ENCODE results near the gene AP1B1.

The AP1B1 gene

DNA sequence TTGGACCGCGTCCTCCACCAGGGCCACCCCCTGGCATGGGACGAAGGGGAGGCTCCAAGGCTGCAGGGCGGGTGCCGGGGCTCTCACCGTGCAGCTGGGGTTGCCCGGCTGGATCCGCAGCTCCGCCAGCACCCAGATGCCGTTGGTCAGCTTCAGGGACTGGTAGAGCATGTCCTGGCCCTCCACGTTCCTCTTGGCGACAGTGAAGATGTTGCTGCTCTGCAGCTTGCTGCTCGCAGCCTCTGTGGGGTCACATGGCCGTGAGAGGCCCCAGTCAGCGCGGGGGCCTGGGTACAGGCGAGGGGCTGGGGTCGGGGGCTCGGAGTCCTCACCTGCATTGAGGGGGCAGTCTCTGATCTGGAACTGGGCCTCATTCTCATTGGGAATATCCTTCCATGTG, 58.1 kb downstream of the AP1B1 start:
- no peak for DNase-seq

DNA sequence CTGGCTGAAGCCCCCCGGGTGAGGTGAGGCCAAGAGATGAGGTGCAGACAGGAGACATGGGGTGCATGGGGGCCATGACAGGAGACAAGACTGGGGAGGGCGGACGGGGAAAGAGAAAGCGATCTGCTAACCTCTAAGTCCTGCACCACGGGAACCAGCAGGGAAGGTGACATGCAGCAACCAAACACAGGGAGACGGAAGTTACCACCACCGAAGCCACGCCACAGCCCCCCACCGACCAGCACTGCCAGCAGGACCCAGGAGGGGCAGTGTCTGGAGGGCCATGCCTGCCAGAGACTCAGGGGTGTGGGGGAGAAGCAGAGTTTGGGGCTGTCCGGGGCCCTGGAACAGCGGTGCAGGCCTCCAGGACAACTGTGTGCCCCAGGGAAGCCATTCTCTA, 58.8 kb downstream of the AP1B1 start:
- DNase-seq, result no peak

DNA sequence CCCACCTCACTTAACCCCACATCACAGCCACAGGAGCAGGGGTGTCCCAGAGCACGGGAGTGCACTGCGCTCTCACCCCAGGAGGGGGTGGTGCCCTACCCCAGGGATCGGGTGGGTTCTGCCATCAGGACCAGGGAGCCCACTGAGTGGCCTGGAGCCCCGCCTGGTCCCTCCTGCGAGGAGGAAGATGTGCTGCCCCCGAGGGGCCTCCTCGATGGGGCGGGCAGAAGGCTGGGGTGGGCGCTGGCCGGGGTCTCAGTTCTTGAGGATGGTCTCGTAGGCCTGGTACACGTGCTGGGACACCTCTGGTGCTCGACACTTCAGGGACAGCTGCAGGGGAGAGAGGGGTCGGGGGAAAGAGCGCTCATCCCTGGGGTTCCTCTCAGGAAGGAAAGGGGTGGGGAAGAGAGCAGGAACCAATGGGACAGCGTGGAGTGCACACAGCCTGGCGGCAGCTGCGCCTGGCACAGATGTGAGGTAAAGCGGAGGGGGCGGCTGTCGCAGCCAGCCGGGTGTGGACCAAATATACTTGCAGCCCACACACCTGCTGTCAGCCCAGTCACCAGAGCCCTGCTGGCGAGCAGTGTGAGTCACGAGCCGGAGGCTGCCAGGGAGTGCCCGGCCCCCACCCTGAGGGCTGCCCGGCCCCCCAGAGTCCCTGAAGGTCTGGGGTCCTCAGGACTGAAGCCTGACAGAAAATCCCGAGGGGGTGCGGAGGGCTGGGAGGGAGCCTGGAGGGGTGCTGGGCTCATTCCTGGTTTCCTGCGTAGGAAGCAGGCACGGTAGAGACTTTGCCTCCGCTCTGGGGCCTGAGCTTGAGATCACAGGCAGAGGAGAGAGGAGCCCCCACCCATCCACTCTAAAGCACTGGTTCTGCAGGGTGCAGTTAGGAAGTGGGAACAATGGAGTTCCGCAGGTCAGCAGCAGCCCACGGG, 59.5 kb downstream of the AP1B1 start:
- no peak for DNase-seq

DNA sequence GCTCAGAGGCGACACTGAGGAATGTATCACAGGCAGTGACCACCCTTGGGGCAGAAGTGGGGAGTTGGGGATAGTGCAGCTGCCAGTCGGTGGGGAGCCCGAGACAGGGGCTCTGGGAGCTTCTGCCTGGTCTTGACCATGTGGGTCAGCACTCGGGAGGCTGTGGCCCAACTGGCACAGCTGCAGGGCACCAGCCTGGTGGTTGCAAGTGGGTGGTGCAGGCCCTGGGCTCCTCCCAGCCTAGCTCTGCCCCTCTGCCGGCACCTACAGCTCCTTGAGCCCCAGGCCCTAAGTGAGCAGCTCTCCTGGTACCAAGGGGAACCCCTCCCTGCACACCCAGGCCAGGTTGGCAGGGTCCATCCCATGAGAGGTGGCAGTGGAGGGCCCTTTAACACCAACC, 60.3 kb downstream of the AP1B1 start:
- DNase-seq, result no peak

DNA sequence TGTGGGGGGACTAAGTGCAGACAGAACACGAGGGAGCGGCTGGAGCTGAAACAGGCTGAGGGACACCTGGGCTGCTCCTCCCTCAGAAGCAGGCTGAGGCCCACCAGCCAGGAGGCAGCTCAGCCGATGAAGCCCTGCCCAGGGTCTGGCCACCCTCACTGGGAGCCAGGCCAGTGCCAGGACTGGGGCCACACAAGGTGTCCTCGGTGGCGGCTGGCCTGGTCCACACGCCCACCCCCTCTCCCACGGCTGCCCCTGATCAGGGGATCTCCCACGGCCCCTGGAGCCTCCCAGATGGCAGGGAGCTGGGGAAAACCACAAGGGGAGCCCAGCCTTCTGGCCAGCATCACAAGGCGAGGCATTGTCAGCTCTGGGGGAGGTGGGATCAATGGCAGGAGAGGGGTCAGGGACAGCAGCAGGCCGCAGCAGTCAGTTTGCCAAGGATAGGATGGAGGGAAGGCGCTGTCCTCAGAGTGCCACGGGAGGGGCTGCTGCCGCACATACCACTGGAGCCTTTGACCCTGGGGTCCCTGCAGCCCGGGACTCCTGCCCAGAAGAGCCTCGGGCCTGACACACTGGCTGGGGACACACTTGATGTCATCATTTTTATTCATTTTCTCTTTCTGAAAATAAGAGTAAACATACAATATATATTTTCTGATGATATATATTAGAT, 61.1 kb downstream of the AP1B1 start:
- DNase-seq, result no peak

DNA sequence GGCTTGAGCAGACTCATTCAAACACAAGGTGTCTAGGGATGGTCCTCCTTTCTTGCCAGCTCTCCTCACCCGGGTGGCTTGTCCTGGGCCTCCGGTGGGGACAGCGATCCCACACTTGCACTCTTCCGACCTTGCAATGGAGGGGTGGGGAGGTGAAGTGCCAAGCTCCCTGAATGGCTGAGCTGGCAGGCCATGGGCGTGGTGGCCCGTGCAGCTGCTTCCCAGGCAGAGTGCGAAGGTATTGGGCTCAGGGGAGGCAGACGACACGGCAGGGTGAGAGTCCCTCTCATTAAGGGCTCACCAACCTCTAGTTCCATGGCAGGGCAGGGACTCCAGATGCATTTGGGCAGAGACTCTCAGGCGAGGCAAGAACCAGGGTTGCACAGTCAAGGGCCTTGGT, 61.9 kb downstream of the AP1B1 start:
- DNase-seq, result no peak

DNA sequence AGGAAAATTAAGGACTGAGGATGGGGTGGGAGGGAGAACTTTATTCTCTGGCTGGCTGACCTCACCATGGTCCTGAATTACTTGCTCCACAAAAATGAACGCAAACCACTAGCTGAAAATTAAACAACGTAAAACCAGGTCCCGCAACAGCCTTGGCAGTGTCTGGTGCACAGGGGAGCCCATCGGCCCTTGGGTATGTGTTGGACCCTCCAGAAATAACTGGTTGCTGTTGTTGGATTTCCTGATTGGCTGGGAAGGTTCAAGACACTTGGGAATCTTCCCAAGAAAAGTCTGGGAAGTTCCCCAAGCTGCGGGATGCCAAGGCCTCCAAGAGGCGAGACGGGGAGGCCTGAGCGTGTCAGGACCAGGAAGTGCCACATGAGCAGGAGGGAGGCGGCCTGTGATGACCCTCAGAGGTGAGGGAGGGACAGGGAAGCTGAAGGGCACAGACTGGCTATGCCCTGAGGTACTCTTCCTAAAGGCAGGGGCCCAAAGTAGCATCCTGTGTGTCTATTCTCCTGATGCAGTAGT, 62.5 kb downstream of the AP1B1 start:
- DNase-seq, result no peak

DNA sequence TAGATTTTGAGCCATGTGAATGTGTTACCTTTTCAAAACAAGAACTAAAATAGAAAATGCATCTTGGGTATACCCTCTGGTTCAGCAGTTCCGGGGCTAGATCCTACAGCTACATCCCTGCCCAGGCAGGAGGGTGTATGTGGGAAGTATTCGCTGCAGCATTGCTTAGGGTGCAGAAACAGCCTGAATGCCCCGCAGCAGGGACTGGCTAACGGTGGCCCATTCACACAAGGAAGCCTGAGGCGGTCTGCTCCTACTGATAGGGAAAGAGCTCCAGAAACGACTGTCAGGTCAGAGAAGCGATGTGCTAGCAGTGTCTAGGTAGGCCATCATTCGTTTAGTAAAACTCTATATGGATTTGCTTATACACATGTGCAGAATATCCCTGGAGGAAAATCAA, 63.0 kb downstream of the AP1B1 start:
- no peak for DNase-seq

DNA sequence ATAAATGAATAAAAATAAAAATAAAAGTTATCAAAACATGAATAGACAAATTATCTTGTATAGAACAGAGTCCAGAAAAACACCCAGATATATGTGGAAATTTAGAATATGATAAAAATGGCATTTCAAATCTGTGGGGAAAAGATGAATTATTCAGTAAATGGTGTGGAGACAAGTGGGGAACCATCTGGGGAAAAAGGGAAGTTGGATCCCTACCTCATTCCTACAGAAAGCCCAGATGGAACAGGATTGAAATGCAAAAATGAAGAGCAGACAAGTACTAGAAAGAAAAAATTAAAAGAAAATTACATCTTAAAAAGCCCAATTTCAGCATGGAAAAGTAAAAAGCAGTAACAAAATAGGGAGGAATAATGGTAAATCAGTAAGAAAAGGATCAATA, 64.7 kb downstream of the AP1B1 start:
- no peak for DNase-seq

DNA sequence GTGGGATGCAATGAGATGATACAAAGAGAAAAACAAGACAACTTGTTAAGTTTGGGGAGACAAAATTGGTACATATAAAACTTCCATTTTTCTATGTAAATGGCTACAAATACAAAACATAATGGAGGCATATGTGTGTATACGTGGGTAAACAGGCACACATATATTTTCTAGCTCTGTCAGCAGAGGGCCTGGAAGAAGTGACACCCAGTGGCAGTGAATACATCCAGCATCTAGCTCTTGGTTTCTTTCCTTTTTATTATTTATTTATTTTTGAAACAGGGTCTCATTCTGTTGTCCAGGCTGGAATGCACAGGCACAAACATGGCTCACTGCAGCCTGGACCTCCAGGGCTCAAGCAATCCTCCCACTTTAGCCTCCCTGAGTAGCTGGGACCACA, 67.8 kb downstream of the AP1B1 start:
- no peak for DNase-seq

DNA sequence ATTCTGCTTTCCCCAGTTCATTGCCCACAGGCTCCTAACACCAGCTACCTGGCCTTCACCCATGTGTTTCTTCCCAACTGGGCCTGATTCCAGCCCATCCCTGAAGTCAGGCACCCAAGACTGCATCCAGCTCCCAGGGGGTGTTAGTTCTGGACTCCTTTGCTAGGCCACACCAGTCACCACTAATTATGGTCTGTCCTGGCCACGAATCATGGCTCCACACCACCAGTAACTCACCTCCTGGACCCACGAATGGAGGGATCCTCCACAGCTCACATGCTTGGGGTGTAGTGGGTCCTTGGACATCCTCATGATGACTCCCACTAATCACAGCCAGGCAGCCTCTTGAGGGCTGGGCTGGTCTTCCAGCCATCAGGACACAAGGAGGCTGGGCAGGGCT, 69.3 kb downstream of the AP1B1 start:
- no peak for DNase-seq

DNA sequence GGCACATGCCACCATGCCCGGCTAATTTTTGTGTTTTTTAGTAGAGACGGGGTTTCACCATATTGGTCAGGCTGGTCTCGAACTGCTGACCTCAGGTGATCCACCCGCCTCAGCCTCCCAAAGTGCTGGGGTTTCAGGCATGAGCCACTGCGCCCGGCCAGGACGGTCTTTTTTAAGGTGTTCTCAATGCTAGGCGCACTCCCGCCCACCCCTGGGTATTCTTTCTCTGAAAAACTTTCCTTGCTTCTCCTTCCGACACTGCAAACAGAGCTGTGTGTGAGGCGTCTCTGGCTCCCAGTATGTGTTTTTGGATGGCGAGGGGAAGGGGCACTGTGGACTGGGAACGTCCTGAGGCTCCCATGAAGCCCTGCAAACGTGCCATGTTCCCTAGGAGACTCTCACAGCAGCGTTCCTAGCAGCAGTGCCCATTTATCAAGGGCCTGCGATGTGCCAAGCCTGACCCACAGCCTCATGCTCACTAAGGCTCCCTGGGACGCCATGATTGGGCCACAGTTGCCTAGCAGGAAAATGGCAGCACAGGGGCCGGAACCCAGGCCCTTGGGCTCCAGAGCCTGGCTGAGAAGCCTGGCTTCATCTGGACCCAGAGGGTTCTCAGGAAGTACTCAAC, 70.4 kb downstream of the AP1B1 start:
- DNase-seq, result no peak

DNA sequence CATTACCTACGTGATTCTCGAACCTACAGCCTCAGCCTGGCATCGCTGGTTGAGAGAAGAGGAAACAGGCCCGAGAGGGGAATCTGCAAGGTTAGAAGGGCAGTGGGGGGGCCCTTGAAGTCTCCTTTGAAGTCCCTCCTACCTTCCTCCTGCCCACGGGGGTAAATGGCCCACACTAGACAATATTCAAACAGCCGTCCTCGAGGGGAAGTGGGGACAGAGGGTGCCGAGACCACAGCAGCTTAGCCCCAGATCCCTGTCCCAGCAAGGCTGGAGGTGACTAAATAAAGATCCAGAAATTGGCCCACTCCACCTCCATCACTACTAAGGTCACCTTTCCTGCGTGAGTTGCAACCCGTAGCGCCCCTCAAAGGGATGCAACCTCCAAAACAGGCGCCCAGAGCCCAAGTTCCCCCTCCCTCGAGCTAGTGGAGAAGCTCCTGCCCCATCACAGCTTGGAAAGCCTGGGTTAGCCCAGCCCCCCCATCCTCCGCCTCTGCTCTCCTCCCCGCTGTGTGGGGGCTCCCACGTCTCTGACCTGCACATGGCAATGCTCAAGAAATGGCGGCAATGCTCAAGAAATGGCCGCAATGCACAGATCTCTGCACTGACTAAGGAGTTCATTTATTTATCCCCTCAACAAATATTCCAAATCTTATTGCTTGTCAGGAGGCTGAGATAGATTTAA, 72.1 kb downstream of the AP1B1 start:
- no peak for DNase-seq

DNA sequence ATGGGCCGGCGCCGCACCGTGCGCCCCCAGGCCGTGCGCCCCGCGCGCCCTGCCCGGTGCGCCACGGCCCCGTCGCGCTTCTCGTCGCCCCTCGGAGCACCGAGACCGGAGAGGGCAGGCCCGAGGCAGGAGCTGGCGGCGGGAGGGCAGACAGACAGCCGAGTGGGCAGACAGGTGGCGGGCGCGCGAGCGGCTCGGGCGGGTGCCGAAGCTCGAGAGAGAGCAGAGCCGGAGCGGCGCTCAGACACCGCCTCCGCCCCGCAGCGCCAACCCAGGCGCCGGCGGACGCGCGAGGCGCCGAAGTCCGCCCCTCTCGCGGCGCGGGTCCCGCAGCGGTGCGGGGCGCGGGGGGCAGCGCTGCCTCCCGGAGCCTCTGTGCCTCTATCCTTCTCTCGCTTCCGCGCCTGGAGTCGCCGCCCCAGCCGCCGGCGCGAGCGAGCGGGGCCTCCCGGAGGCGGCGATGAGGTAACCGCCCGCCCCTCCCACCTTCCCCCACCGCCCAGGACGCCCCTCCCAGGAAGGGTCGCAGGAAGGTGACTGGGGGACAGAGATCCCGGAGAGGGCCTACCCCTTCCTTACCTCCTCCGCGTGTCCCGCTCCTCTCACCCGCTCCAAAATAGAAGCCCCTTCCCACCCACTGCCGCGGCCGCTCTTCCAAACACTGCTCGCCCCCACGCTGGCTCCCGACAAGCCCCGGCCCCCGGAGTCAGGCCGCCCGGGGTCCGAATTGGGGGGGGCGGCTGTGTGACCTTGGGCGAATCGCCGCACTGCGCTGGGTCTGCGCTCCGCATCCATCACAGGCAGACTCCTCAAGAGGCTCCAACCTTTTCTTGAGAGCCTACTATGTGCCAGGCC, 72.9 kb downstream of the AP1B1 start, which contains the start of gene RASL10A:
Gene RASL10A (minus strand): TSS at position 412 of the 855 bp plus-strand sequence. CDS start 451 bp downstream, outside the sequence.
- no peak for DNase-seq

DNA sequence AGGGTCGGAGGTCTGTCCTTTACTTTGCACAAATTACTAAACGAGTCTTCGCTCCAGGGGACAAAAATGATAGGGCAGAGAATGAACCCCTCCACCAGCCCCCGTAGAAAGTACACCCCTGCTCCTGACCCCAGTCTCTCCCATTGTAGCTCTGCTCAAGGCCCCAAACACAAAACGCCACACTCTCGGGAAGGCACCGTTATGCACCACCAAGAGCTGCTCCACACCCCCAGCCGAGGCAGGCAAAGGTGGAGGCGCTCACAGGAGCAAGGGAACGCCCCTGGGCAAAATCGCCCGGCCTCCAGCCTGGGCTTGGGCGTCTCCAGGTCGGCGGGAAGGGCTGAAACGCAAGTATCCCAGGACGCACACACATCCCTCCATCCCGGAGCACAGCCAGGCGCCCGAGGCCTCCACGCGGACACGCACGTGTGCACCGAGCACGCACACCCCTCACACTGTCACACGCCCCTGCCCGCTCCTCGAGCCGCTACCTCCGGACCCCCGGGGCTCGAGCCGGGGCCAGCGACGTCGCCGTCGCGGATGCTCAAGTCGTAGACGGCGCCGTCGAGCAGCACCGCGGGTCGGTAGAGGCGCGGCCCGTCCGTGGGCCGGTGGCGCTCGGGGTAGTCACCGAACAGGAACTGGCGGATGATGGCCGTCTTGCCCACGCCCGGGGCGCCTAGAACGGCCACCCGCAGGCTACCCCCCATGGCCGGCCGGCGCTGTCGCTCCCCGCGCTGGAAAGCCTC, 73.7 kb downstream of the AP1B1 start:
- no peak for DNase-seq

DNA sequence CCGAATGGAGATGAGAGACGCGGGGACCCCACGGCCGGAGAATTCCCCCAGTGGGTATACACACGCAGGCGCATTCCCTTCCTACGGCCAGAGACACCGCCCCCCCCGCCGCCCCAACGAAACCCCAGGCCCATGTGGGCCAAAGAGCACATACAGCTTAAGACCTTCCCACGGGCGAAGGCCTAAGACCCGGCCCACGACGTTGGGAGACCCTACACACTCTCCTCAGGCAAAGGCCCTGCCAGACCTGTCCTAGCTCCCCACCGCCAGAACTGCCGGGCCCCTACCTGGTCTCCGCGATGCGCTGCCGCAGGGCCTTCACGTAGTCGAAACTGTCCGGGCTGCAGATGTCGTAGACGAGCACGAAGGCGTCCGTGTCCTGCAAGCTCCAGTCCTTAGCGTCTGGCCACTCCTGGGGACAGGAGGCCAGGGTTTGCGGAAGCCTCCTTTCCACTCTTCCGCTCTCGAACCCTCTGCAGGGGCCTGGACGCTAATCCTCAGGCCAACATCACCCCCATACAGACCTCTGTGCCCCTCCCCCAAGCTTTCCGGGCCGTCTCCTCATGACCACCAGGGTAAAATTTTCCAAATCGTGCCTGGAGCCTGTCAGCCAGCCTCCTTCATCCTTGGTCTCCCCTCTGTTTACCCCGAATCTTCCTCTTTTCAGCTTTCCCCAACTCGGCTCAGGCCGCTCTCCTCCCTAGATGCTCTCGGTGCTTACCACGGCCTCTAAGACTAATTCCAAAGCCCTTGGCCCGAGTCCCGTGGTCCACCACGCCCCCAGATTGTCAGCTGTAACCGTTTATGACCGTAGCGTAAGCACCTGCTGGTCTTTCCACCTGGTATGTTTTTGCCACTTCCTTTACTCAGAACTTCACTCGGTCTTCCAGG, 74.5 kb downstream of the AP1B1 start:
- DNase-seq, result no peak

DNA sequence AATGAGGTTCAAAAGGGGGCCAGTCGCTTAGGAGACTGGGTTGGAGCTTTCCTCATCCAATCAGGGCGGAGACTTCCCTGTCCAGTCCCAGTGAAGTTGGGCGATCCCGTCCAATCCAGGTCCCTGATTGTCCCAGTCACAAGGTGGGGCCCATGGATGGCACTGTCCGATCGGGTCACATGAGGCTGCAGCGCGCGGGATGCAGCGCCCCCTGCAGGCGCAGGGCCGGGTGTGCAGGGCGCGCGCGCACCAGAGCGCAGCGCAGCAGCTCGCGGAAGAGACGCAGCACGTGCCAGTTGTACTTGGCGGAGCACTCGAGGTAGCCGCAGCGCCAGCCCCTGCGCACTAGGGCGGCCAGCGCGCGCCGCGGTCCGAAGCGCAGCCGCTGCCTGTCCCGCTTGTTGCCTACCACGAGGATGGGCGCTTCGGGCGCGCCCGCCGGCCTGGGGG, 75.2 kb downstream of the AP1B1 start:
- no peak for DNase-seq

DNA sequence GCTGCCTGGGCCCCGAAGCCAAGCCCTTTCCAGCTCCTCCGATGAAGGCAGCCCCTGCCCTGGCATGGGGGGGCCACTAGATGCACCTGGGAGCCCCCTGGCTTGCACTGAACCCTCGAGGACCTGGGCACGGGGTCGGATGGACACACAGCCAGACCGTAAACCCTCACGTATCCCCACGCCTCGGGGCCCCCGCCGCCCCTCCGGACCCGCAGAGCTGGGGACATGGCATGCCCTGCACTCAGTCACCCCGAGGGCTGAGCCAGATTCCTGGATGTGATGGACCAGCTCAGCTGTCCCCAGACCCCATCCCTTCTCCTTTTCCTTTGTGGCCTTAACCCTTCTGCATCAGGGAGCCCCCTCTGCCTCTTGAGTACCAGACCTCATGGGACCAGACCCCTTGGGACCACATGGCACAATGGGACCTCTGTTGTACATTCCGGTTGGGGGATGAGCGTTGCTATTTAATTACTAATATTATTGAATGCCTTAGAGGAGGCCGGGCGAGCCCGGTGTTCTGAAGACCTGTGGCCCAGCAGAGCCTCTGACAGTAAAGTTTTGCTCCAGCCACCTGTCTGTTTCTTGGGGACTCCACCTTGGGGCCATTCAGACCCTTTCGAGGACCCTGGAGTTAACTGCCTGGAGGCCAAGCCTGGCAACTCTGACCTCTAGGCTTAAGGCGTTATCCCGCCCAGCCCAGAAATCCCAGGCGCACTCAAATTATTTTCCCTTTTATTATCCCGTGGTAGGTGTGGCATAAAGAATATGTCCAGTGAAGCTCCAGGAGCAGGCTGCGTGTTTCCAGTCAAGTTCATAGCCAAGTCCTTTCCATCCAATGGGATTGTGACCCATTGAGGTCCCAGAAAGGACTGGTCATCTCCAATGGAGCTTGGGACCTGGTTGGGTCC, 75.9 kb downstream of the AP1B1 start:
- peak; percentile 17 for DNase-seq

All from activated T-cell treated with anti-CD3 and anti-CD28 coated beads, Interleukin-2, amount 50 U/mL, for 1 hour (primary cell).